Gastroesophageal sphincter (tissue), 3 donors: ENCODE results near the gene PCDHGA7.
"Not testable (repeated sequence)": the region's sequence is repeated elsewhere in the genome, so short reads cannot be mapped to it uniquely, and the experiment has no call there.

ENCODE experiments used
- EP300 ChIP-seq: sonication (generic); formaldehyde crosslinking; IDR thresholded peaks from one replicate; pipeline ENCODE4 v1.6.1; 2017; ENCODE audit warnings: antibody characterized with exemption, mild to moderate bottlenecking
- POLR2A ChIP-seq, 2 donors: fragments of 450-650 bp; IDR thresholded peaks; one replicate each; pipeline ENCODE4 v1.6.1; 2017; ENCODE audit warnings: antibody characterized with exemption in 2 of 2, mild to moderate bottlenecking in 2 of 2, moderate library complexity in 1 of 2
- POLR2AphosphoS5 ChIP-seq: sonication (generic); formaldehyde crosslinking; IDR thresholded peaks from one replicate; pipeline ENCODE4 v1.6.1; 2017; ENCODE audit warnings: antibody characterized with exemption
- TF ChIP-seq, protein P1 (sequence below), 4 experiments: fragments of 200-600 bp in 2 of 4; fragments of 450-650 bp in 2 of 4; sonication (generic) in 1 of 4; IDR thresholded peaks; one replicate each; pipeline ENCODE4 v1.5.1; 2017 to 2019; ENCODE audit warnings: antibody characterized with exemption in 4 of 4, mild to moderate bottlenecking in 2 of 4, moderate library complexity in 2 of 4

DNA sequence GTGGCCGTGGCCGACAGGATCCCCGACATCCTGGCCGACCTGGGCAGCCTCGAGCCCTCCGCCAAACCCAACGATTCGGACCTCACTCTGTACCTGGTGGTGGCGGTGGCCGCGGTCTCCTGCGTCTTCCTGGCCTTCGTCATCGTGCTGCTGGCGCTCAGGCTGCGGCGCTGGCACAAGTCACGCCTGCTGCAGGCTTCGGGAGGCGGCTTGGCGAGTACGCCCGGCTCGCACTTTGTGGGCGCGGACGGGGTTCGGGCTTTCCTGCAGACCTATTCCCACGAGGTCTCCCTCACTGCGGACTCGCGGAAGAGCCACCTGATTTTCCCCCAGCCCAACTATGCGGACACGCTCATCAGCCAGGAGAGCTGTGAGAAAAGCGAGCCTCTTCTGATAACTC is 36.5 kb upstream of the PCDHGA7 start:
- TF ChIP-seq, protein P1, sequence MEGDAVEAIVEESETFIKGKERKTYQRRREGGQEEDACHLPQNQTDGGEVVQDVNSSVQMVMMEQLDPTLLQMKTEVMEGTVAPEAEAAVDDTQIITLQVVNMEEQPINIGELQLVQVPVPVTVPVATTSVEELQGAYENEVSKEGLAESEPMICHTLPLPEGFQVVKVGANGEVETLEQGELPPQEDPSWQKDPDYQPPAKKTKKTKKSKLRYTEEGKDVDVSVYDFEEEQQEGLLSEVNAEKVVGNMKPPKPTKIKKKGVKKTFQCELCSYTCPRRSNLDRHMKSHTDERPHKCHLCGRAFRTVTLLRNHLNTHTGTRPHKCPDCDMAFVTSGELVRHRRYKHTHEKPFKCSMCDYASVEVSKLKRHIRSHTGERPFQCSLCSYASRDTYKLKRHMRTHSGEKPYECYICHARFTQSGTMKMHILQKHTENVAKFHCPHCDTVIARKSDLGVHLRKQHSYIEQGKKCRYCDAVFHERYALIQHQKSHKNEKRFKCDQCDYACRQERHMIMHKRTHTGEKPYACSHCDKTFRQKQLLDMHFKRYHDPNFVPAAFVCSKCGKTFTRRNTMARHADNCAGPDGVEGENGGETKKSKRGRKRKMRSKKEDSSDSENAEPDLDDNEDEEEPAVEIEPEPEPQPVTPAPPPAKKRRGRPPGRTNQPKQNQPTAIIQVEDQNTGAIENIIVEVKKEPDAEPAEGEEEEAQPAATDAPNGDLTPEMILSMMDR (IDR thresholded peaks at IDR 0.05) = not testable (repeated sequence)
- not testable (repeated sequence) for TF ChIP-seq POLR2A (IDR thresholded peaks at IDR 0.05); EP300; POLR2AphosphoS5
